Measurements from ENCODE around the gene LYRM4. TPM values are rescaled to one million over a fixed set of nuclear protein-coding genes. Genes with fewer than 3 reads are reported as not detected.
A peak's percentile ranks its signal among the peaks of the same experiment; 100 is the strongest.

The LYRM4 gene
- polyA plus RNA-seq, 2 of the 4 experiments (the other 2 are of a cell fraction) = 25.6 to 43.3 TPM

DNA sequence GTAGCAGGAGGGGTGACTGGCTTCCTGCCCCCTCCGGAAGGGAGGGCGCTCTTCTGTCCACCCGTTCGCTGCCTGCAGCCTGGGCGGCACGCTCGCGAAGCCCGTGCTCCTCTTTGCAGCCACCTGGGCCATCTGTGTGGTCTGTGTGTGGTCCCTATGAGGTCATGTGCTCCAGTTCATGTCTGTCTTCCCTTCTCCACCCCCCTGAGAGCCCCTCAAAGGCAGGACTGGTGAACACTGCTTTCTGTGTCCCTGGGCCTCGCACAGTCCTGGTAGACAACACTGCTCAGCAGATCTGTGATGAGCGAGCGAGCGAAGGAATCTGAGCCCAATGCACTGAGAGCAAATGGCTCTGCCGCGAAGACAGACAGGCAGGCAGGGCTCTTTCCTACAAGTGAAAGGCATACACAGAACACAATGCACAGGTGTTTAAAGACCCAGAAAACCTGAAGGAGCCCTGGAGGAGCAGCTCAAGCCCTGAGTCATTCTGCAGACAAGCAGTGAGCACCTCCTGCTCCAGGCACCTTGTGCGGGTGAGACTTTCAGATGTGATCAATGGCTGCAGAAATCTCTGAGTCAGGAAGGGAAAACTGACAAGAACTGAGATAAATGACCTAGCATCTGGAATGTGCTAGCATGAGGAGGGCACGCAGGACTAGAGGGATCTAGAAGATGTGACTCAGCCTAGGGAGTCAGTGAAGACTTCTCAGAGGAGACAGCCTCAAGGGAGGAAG, 148.5 kb downstream of the LYRM4 start:
- TF ChIP-seq HEYL (CRISPR knock-in tag; IDR thresholded peaks at IDR 0.05) = no peak
- TF ChIP-seq, protein P1, sequence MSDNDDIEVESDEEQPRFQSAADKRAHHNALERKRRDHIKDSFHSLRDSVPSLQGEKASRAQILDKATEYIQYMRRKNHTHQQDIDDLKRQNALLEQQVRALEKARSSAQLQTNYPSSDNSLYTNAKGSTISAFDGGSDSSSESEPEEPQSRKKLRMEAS (IDR thresholded peaks at IDR 0.05) = 0 out of 2 replicates have a peak, but pooled peaks have one; percentile 28
- WGBS (ENCODE audit: missing lambda C conversion rate) = 74% methylated on average over 17 of the region's 17 CpGs
- Histone ChIP-seq H3K27ac (peak overlapping the region; percentile 45 to 50; a peak in 5 of 6 replicates), H3K4me2 (no peak overlapping the region; the same call in 2 of the 3 replicates), H3K9me3 (no peaks in the 10 kb centered on the region), H3K4me1 (peaks cover 22% of the 10 kb centered on the region; the same call in 2 of the 3 replicates), H3K4me3 (no peak overlapping the region)
- ATAC-seq (peak; percentile 70 to 79), FAIRE-seq (no peak), DNase-seq (ENCODE audit: low read depth in 1 of 2, low spot score in 1 of 2) (peak in 1 of 2 experiments; percentile 40)
- CTCF ChIA-PET = no interaction called here
- POLR2A ChIA-PET = no interaction called here

- Histone ChIP-seq H3K4me2 (no peak overlapping the region), H3K4me3 (no peak overlapping the region), H3K4me1 (peaks cover 20% of the 10 kb centered on the region; the same call in 2 of the 3 replicates), H3K9me3 (no peaks in the 10 kb centered on the region), H3K27ac (peak overlapping the region in 1 of 2 experiments; percentile 45; a peak in 3 of 6 replicates)
- ChIA-PET POLR2A (no interaction called here), CTCF (no interaction called here)
- TF ChIP-seq NR3C1 (IDR thresholded peaks at IDR 0.05) (no peak), EHF (CRISPR knock-in tag; IDR thresholded peaks at IDR 0.05) (no peak), MYC (IDR thresholded peaks at IDR 0.05; ENCODE audit: borderline replicate concordance, low read length) (no peak), NPAS2 (CRISPR knock-in tag; IDR thresholded peaks at IDR 0.05; ENCODE audit: borderline replicate concordance) (no peak), KDM5A (IDR thresholded peaks at IDR 0.05) (no peak), CHD4 (IDR thresholded peaks at IDR 0.05; ENCODE audit: borderline replicate concordance) (no peak), ZFP36 (IDR thresholded peaks at IDR 0.05; ENCODE audit: borderline replicate concordance, partially characterized antibody) (no peak), RFX5 (IDR thresholded peaks at IDR 0.05) (no peak)
- ATAC-seq (no peak), DNase-seq (ENCODE audit: low read depth in 1 of 2, low spot score in 1 of 2) (no peak), FAIRE-seq (no peak)
- 98% methylated on average over 7 of the region's 7 CpGs for WGBS (ENCODE audit: missing lambda C conversion rate)
Observed at GRCh38 chr6:5111626-5112025, 149.1 kb downstream of the LYRM4 start.

DNA sequence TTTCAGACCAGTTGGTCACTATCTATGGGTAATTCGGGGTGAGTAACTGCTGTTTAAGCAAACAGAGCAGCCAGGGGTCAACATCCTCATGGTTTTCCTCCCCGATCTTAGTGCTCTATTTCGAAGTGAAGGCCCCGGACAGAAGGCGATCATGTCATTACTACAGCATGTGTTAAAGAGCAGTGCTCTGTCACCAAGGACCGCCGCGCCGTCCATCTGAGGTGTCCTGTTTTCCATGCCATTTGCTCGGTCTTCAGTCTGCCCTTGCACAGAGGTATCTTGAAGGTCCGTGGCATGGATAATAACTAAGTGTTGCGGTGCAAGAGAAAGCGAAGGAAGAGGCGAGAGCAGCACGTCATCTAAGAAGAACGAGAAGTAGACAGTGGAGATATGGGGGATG, 150.5 kb downstream of the LYRM4 start:
- ChIA-PET CTCF (no interaction called here), POLR2A (no interaction called here)
- FAIRE-seq (no peak), DNase-seq (ENCODE audit: low read depth in 1 of 2, low spot score in 1 of 2) (no peak), ATAC-seq (no peak)
- H3K4me2 ChIP-seq = no peak overlapping the region
- peaks cover 7% of the 10 kb centered on the region; the same call in 2 of the 3 replicates for H3K4me1 ChIP-seq
- H3K27ac ChIP-seq = no peak overlapping the region
- no peaks in the 10 kb centered on the region for H3K9me3 ChIP-seq
- H3K4me3 ChIP-seq = no peak overlapping the region
- 88% methylated on average over 16 of the region's 16 CpGs for WGBS (ENCODE audit: missing lambda C conversion rate)
- TF ChIP-seq FOXS1 (CRISPR knock-in tag; IDR thresholded peaks at IDR 0.05) = no peak
- no peak for TF ChIP-seq TFCP2L1 (CRISPR knock-in tag; IDR thresholded peaks at IDR 0.05)
- TF ChIP-seq HOXB5 (CRISPR knock-in tag; IDR thresholded peaks at IDR 0.05) = no peak
- TF ChIP-seq ATOH8 (CRISPR knock-in tag; IDR thresholded peaks at IDR 0.05; ENCODE audit: low read depth) = no peak
- TF ChIP-seq PHF8 (IDR thresholded peaks at IDR 0.05; ENCODE audit: borderline replicate concordance, low read depth) = no peak
- no peak for TF ChIP-seq BCL3 (IDR thresholded peaks at IDR 0.05)
- TF ChIP-seq, protein P2, sequence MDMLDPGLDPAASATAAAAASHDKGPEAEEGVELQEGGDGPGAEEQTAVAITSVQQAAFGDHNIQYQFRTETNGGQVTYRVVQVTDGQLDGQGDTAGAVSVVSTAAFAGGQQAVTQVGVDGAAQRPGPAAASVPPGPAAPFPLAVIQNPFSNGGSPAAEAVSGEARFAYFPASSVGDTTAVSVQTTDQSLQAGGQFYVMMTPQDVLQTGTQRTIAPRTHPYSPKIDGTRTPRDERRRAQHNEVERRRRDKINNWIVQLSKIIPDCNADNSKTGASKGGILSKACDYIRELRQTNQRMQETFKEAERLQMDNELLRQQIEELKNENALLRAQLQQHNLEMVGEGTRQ (IDR thresholded peaks at IDR 0.05) = no peak
- TF ChIP-seq, protein P3, sequence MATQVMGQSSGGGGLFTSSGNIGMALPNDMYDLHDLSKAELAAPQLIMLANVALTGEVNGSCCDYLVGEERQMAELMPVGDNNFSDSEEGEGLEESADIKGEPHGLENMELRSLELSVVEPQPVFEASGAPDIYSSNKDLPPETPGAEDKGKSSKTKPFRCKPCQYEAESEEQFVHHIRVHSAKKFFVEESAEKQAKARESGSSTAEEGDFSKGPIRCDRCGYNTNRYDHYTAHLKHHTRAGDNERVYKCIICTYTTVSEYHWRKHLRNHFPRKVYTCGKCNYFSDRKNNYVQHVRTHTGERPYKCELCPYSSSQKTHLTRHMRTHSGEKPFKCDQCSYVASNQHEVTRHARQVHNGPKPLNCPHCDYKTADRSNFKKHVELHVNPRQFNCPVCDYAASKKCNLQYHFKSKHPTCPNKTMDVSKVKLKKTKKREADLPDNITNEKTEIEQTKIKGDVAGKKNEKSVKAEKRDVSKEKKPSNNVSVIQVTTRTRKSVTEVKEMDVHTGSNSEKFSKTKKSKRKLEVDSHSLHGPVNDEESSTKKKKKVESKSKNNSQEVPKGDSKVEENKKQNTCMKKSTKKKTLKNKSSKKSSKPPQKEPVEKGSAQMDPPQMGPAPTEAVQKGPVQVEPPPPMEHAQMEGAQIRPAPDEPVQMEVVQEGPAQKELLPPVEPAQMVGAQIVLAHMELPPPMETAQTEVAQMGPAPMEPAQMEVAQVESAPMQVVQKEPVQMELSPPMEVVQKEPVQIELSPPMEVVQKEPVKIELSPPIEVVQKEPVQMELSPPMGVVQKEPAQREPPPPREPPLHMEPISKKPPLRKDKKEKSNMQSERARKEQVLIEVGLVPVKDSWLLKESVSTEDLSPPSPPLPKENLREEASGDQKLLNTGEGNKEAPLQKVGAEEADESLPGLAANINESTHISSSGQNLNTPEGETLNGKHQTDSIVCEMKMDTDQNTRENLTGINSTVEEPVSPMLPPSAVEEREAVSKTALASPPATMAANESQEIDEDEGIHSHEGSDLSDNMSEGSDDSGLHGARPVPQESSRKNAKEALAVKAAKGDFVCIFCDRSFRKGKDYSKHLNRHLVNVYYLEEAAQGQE (IDR thresholded peaks at IDR 0.05) = no peak
- TF ChIP-seq RAD21 (conservative IDR thresholded peaks at IDR 0.05 in 1 of 2, IDR thresholded peaks at IDR 0.05 in 1 of 2) = no peak
- TF ChIP-seq, protein P4, sequence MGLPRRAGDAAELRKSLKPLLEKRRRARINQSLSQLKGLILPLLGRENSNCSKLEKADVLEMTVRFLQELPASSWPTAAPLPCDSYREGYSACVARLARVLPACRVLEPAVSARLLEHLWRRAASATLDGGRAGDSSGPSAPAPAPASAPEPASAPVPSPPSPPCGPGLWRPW (IDR thresholded peaks at IDR 0.05) = no peak
- TF ChIP-seq, protein P5, sequence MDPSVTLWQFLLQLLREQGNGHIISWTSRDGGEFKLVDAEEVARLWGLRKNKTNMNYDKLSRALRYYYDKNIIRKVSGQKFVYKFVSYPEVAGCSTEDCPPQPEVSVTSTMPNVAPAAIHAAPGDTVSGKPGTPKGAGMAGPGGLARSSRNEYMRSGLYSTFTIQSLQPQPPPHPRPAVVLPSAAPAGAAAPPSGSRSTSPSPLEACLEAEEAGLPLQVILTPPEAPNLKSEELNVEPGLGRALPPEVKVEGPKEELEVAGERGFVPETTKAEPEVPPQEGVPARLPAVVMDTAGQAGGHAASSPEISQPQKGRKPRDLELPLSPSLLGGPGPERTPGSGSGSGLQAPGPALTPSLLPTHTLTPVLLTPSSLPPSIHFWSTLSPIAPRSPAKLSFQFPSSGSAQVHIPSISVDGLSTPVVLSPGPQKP (IDR thresholded peaks at IDR 0.05; ENCODE audit: low read depth, low read length) = no peak
- TF ChIP-seq CHD2 (IDR thresholded peaks at IDR 0.05; ENCODE audit: low read length, partially characterized antibody) = no peak
- no peak for TF ChIP-seq CHD4 (IDR thresholded peaks at IDR 0.05; ENCODE audit: borderline replicate concordance)
- TF ChIP-seq JUN (IDR thresholded peaks at IDR 0.05) = no peak

All from A549 (cell line).